GM12891 (cell line): ENCODE measurements around the gene ACE2.

ENCODE experiments used
- POLR2A ChIP-seq: IDR thresholded peaks from 2 replicates; pipeline ENCODE4 v1.6.1; 2011; ENCODE audit warnings: low read depth, low read length, control low read depth
- POLR2AphosphoS5 ChIP-seq: IDR thresholded peaks from 2 replicates; pipeline ENCODE4 v1.6.1; 2011; ENCODE audit warnings: low read depth, low read length, control low read depth
- SPI1 ChIP-seq: IDR thresholded peaks from 2 replicates; pipeline ENCODE4 v1.6.1; 2011; ENCODE audit warnings: low read depth, low read length, control low read depth

GRCh38 chrX:15525664-15526416 lies 74.9 kb downstream of the ACE2 start:
- no peak for TF ChIP-seq POLR2AphosphoS5
- TF ChIP-seq SPI1: no peak
- no peak for TF ChIP-seq POLR2A
